HG03457 (cell line): Measurements from ENCODE around the gene GALNT18.

ENCODE experiments used
- ATAC-seq: cut with Tn5 transposase; IDR thresholded peaks from one replicate; pipeline ENCODE4 v1.9.1; 2021; ENCODE audit warnings: moderate number of reproducible peaks; ENCODE audit not compliant: unreplicated experiment

The GALNT18 gene

DNA sequence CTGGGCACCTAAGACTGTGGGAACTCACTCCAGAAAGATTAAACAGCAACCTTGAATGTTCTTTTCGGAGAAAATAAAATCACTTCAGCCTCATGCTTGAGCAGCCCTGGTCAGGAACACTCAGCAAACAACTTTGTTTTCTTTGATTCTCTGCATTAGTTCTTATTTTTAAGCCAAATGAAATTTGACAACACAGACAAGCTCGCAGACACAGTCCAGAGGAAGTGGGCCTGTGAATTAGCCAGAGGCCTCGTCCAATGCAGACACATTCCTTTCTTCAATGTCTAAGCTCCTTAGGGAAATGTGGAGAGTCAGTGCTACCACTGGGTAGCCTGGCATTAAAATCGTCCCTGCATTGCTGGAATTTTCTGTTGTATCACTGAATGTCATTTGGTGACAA is 205.9 kb downstream of the GALNT18 start:
- ATAC-seq: no peak

DNA sequence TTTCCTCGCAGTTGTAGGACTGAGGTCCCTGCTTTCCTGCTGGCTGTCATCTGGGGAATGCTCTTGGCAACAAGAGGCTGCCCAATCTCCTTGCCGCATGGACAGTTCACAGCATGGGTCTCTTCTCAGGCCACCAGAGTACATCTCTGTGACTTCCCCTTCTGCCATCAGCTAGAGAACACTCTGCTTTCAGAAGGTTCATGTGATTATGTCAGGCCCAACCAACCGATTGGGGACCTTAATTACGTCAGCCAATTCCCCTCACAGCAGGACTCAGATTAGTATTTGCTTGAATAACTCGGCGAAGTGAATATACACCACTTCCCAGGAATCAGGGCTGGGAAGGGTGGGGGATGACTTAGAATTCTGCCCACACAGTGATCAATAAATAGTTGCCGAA is 206.8 kb downstream of the GALNT18 start:
- ATAC-seq: no peak

DNA sequence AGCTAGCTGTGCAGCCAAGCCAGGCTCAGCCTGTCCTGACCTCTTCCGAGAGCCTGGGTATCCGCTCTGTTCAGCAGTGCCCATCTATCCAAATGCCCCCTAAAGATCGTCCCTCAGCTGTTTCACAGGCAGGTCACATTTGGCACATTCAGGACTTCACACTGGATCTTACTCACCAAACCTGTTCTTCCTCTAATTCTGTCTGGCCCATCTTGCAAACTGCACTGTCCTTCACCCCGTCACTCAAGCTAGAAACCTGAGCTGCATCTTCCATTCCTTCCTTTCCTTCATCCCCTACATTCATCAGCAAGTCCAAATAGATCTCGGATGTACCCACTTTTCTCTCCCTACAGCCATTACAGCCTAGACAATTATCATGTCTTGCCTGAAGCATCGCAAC is 208.0 kb downstream of the GALNT18 start:
- ATAC-seq: no peak

DNA sequence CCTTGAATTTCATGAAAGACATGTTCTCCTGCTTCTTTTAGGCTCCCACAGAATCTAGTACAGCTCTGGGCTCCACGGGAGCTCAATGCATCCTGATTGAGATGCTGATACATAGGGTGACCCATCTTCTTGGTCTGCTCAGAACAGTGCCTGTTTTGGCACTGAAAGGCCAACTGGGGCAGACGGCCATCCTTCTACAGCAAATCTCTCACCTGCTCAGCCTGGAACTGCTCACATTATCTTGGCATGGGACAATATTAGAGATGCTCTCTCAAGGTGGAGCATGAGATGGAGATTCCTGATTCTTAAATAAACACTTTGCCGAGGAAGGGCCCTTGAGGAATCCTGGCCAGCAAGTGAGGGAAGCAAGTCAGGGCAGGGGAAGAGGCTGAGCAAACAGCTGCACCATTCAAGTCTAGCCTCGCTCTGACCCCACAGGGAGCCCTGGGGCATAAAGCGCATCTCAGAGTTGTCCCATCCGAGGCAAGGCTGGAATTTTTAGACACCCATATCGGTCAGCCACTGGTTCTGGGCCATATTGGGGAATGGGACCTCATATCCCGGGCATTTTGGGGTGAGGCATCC is 210.3 kb downstream of the GALNT18 start:
- no peak for ATAC-seq

DNA sequence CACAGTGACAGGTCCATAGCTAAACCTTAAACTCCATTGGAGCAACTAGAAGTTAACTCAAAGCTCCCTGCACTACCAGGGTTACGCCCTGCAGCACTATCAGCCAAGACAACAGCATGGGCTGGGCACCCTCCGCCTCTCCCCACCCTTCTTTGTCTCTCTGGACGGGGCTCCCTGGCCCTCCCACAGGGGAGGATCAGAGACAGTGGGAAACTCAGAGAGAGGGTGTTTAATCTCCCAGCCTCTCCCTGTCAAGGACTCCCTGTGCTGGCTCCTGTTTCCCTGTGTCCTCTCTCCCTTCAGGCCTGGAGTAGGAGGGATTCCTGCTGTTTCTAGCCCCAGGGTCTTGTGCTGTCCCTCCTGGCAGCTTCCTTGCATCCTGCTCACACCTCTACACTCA is 211.9 kb downstream of the GALNT18 start:
- no peak for ATAC-seq

DNA sequence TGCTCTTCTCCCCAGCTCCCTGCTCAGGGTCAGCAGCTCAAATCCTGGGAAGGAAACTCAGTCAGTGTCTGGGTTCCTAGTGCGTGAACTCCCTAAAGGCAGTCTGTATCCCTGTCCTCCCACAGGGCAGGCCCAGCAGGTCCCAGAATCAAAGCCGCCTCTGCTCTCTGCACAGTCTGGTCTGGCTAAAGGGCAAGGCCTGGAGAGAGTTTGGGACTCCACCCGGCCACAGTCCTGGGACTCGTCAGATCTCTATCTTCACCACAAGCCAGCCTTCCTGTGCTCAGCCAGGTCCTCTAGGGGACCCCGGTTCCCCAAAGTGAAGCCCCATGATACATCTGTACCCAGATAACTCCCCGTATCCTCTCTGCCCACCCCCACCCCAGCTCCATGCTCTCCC is 212.6 kb downstream of the GALNT18 start:
- no peak for ATAC-seq

DNA sequence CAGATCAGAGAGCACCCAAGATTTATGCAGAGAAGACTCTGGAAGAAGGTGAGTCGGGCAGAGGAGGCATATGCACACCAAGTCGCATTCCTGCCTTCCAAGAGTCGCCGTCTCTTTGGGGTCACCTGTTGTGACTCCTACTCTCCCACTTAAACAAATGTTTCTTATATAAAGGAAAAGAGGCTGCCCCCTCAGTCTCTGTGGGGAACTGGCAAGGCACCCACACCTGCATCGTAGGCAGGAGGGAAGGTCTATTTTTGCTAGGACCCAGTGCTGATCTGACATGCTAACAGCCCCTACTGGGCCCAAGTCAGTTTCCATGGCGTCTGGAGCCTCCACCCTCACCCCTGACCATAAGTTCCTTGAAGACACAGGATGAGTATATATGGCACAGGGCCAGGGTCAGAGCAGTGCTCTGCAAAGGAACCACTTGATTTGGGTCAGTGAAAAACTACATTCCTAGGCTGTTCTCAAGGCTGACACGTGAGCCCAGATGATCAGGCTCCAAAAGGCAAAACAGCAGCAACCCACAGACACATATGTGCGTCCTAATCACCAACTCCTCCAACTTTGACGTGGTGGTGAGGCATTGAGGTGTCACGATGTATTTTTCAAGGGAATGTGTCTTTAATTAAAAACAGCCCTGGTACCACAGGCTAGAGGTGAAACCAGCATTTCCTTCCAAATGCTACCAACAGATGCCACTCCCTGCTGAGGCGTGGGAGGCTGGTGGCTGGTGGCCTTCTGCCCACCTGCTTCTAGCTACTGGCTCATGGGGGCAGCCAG is 213.2 kb downstream of the GALNT18 start:
- ATAC-seq: no peak

DNA sequence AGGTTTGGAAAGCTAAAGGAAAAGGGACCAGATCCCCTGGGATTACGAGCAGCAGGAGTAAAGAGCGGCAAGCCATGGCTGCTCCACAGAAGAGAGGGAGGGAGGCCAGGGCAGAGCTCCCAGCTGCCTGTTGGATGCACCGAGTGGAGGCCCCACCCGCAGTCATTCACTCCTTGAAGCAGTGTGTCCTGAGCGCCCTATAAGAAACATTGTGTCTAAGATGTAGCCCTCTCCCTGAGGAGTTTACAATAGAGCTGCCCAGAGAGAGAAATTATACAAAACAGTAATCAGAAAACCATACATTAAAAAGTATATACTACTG is 214.1 kb downstream of the GALNT18 start:
- no peak for ATAC-seq

DNA sequence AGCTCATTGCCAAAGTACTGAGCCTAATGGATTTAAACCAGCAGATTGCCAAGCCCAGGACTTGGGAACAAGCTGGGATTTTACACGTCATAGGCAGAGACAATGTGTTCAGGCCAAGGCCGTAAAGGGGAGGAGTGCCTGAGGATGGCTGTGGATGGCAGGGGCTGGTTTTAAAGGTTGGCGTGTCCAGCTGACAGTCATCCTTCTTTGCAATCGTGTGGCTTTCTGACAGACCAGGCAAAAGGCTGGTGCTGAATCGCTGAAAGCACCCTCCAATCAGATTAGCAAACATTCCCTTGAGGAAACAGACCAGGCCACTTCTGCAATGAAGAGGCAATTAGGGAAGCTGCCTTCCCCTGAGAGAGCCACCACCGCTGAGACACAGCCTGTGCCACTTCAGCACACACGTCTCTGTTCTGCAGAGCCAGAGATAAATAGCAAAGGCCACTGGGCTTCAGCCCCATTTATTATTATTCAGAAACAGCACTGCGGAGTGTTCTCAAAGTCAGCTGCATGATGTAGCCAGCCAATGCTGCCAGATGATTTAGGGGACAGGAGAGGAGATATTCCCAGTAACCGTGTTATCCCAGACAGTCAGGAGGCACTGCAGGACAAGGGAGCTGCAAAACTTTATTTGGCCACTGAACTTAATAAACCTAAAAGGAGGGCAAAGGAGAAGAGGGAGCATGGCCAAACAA is 214.6 kb downstream of the GALNT18 start:
- ATAC-seq: no peak

DNA sequence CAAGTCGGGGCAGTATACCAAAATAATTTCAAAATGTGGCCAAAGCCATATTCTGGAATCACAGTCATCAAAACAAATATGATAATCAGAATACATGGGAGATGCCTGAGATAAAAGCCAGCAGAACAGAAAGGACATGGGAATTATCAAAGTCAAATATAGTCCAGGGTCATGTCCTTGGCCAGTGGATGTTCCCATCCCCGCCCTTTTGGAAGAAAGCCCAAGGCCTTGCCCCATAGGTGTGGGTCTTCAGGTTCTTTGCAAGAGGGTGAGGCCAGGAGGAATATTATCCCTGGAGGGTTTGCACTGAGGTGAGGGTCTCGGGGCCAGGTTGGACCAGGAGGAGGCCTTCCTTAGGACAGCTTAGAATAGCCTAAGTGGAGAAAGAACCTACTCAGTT is 215.2 kb downstream of the GALNT18 start:
- no peak for ATAC-seq

DNA sequence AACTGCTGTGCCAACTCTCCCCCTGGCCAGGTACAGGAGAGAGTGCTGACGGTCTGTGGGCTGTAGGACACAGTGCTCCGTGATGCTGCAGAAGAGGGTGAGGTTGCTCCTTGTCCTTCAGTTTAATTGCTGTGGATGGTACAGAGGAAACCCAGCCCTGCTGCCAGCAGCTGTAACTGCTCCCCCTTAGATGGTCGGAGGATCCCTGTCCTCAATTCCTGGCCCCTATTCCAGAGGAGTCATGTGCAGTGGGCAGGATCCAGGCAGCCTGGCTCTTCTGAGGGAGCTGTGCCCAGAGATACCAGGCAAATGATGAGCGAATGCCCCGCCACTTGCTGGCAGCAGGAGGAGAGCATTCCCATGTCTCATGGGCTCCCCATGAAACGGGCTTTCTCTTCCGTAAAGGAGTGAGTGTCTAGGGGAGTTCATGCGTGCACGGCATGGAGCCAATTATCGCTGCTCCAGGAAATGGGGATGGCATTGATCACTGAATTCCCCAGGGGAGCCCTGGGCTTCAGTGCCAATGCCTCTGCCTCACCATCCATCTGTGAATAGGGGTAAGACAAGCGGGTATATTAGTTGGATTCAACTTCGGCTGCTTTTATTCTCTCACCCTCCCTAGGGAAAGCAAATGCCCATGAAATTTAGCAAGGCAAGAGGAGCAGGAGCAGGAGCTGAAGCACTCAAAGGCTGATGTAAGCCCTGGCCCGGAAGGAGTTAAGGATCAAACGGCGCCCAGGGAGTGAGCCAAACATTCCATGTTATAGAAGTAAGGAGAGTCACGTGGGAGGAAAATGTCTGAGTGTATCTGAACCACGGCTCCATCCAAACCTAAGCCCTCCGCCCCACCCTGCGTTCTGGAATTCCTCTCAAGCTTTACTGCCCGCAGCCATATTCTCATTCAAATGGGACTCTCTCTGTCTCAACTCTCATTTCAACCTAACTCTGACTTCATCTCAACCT is 217.8 kb downstream of the GALNT18 start:
- ATAC-seq: no peak

DNA sequence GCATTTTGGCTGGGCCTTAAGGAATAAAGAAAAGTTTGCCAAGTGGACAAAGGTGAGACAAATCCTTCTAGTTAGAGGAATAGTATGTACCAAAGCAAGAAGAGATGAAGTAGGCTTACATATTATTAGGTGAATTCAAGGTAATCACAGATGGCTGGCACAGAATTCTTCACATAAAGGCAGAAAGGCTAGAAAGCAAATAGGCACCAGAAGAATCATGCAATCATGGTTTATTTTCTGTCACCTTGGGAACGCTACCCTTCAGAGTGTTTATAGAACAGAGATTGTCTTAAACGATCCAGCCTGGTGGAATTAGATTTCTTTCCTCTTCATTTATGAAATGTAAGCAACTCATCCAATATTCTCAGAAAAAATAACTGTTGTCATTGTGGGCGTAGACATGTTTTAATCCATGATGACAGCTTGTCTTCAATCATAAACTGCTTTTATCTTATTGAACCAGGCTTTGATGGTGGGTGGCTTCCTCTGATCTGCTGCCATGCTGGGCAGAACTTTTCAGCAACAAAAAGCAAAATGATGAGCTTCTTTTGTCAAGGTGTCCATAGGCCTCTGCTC is 219.8 kb downstream of the GALNT18 start:
- ATAC-seq: no peak

DNA sequence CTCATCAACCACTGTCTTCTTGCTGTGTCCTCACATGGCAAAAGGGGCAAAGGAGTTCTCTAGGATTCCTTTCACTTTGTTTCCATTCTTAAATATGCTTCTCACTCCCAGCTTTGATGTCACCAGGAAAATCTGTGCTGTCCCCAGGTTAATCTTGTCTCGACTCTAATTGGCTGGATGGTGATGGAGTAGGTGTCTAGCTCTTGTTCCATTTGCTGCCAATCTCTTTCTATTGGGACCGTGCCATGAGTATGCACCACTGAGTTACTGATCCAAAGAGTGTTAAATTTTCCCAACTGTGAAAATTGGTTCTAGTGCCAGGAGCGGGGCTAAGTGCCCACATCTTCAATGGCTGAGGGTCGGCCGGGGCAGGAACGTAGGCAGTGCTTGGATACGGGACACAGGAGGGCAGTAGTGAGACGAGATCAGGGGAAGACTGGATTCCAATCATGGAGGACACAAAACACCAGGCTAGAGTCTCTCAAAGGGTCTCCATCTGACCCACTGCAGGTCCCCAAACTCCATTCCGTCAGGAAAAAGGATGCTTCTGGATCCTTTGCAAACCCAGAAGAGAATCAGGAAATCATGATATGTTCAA is 221.1 kb downstream of the GALNT18 start:
- ATAC-seq: no peak

DNA sequence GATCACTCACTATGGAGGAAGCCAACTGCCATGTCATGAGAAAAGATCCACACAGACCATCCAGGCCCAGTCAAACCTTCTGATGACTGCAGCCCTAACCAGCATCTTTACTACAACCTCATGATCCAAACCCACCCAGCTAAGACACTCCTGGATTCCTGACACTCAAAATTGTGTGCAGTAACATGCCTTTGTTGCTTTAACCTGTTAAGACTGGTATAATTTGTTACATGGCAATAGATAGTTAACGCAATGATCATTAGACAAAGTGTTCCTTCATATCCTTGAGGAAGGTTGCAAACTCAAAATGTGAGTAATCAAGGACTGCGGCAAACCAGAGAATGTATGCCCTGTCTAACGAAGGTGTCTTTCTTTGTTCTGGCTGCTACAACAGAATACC is 221.7 kb downstream of the GALNT18 start:
- no peak for ATAC-seq

DNA sequence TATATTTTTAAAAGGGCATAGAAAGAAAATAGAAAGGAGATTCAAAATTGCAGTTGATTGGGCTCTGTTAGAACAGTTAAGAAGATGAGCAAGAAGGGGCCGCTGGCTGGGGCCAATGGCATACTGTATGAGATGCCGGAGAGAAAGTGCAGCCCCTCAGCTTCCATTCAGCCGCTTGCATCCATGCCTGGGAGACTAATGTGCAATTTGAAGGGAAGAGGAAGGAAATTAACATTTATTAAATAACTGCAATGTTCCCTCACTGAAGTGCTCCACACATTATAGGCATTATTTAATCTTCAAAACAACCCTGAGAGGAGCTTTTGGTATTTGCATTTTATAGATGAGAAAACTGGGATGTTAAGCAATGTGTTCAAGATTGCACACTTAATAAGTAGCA is 224.0 kb downstream of the GALNT18 start:
- no peak for ATAC-seq

DNA sequence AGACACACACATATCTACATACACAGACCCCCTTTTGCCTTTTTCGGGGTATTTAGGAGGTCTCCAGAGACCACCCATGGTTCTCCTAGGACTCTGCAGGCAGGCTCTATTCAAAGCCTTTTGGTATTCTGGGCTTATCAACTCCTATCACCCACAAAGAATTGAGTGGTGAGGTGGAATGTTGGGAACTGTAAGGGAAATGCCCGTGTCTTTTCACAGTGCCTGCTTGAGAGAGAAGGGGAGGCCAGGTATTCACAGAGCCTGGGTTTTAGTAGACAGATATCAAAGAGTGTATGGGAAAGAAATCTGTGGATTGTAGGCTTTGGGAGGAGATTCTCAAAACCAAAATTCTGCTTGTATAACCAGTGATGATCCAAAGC is 224.8 kb downstream of the GALNT18 start:
- no peak for ATAC-seq

DNA sequence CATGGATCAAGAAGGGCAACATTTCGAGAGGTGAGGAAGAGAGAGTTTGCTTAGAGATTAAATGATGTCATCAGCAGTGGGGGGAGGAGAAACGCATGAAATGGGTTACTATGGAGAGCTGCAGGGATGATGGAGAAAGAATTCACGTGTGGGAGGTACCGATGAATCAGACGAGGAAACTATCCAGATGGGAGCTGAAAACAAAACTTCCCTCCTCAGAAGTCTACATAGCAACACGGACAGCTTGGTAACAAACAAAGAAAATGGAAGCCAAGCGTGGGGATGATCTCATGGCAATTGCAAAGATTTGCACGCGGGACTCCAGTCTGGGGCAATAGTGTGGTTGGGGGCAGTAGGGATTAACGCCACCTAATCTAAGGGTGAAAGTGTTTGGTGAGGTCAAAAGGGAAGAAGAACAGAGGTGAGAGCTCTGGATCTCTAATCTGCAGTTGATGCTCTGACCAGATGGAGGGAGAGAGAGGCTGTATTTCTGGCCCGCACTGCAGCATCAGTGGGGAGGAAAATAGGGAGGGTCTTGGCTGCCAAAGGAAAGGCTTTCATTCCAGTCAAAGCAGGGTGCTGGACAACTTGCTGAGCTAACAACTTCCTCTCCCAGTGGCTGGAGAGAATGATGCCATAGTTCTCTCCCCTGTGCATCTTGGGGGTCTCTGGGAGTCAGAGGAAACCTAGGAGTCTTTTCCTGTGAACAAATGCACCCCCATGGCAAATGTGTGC is 225.3 kb downstream of the GALNT18 start:
- ATAC-seq: no peak

DNA sequence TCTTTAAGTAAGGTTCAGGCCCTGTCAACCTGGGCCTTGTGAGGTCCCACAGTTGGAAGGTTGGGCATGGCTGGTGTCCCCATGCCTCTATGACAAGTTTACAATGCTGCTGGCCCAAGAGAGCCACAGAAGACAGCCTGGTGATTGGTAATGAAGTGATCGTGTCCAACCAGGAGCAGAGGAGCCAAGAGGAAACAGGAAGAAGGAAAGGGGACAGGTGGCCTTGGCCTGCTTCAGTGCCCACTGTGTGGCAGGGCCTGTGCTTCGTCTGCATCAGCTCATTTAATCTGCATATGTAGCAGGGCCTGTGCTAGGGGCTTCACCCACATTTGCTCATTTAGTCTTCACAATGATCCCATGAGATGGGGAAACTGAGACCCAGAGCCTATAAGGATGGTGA is 226.7 kb downstream of the GALNT18 start:
- no peak for ATAC-seq

DNA sequence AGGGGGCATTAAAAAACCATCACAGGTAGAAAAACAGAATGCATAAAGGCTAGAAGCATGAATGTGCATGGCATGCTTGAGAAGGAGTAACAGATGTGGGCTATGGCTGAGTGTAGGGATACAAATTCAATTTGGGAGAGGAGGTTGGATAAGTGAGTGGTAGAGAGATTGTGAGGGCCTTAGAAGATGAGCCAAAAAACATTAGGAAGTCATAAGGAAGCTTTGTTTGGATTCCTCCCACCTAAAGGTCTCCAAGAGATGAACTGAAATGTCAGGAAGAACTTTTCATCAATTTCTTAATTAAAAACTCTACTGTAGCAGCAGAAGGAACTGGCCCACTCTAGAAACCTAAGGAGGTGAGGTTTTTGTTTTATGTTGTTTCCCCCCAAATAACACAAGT is 227.6 kb downstream of the GALNT18 start:
- no peak for ATAC-seq
